Loucy (cell line): Measurements from ENCODE around the gene BRS3.

Experiments
- EZH2phosphoT487 ChIP-seq: fragments of 200-600 bp; IDR thresholded peaks from 2 replicates; pipeline ENCODE4 v1.6.1; 2018; ENCODE audit warnings: antibody characterized with exemption, mild to moderate bottlenecking, moderate library complexity, borderline replicate concordance
- TF ChIP-seq, protein P1 (sequence below): fragments of 200-600 bp; sonication (generic); conservative IDR thresholded peaks from 2 replicates; pipeline ENCODE4 v1.5.1; 2014; ENCODE audit warnings: mild to moderate bottlenecking, antibody characterized with exemption, low read length

DNA sequence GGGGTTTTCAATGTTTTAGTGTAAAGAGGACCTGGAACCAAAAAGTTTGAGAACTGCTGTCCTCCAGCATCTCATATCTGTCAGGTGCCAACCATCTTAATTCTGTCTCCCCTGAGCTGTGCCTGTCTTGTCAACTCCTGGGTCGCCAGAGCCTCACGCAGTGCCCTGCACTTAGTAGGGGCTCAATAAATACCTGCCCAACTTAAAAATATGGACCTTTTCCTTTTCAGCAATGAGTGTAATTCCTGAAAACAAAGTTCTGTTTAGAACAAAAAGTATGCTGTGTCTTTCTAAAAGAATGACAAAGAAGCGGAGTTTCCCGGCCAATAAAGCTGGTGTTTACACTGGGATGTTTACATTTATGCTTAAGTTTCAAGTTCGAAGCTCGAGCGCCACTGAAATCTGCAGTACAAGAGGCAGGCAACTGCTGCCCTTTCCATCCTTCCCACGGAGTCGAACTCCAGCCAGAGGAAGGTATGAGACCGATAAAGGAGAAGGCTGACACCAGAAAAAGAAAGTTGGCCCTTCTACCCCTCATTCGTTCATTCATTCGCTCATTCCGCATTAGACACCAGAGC lies 8.5 kb downstream of the BRS3 start:
- TF ChIP-seq, protein P1, sequence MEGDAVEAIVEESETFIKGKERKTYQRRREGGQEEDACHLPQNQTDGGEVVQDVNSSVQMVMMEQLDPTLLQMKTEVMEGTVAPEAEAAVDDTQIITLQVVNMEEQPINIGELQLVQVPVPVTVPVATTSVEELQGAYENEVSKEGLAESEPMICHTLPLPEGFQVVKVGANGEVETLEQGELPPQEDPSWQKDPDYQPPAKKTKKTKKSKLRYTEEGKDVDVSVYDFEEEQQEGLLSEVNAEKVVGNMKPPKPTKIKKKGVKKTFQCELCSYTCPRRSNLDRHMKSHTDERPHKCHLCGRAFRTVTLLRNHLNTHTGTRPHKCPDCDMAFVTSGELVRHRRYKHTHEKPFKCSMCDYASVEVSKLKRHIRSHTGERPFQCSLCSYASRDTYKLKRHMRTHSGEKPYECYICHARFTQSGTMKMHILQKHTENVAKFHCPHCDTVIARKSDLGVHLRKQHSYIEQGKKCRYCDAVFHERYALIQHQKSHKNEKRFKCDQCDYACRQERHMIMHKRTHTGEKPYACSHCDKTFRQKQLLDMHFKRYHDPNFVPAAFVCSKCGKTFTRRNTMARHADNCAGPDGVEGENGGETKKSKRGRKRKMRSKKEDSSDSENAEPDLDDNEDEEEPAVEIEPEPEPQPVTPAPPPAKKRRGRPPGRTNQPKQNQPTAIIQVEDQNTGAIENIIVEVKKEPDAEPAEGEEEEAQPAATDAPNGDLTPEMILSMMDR: no peak
- no peak for TF ChIP-seq EZH2phosphoT487
